ENCODE data around the gene KCNQ1.

Gene KCNQ1

GRCh38 chr11:2820976-2821375 is 376.2 kb downstream of the KCNQ1 start:
- DNase-seq: no peak

- no peak for DNase-seq
These were observed 377.1 kb downstream of the KCNQ1 start for GRCh38 chr11:2821891-2822290.

- DNase-seq: no peak
These were observed 380.0 kb downstream of the KCNQ1 start for GRCh38 chr11:2824851-2825250.

- no peak for DNase-seq
These were observed 380.6 kb downstream of the KCNQ1 start for GRCh38 chr11:2825261-2825888.

GRCh38 chr11:2825889-2826678 is 381.3 kb downstream of the KCNQ1 start:
- DNase-seq: peak; percentile 6

- DNase-seq: no peak
These were observed 381.9 kb downstream of the KCNQ1 start for GRCh38 chr11:2826679-2827056.

GRCh38 chr11:2827256-2827655 is 382.4 kb downstream of the KCNQ1 start:
- DNase-seq: no peak

- DNase-seq: no peak
These were observed 383.0 kb downstream of the KCNQ1 start for GRCh38 chr11:2827792-2828191.

GRCh38 chr11:2828585-2829330 is 383.9 kb downstream of the KCNQ1 start:
- no peak for DNase-seq

- DNase-seq: no peak
These were observed 385.4 kb downstream of the KCNQ1 start for GRCh38 chr11:2830030-2830812.

- no peak for DNase-seq
These were observed 386.1 kb downstream of the KCNQ1 start for GRCh38 chr11:2830886-2831285.

- no peak for DNase-seq
These were observed 387.1 kb downstream of the KCNQ1 start for GRCh38 chr11:2831781-2832532.

- no peak for DNase-seq
These were observed 387.8 kb downstream of the KCNQ1 start for GRCh38 chr11:2832533-2833020.

- no peak for DNase-seq
These were observed 388.4 kb downstream of the KCNQ1 start for GRCh38 chr11:2833051-2833715.

GRCh38 chr11:2833716-2834502 is 389.1 kb downstream of the KCNQ1 start:
- no peak for DNase-seq

- DNase-seq: no peak
These were observed 389.9 kb downstream of the KCNQ1 start for GRCh38 chr11:2834503-2835273.

GRCh38 chr11:2835296-2835695 is 390.5 kb downstream of the KCNQ1 start:
- no peak for DNase-seq

- DNase-seq: no peak
These were observed 390.9 kb downstream of the KCNQ1 start for GRCh38 chr11:2835751-2836150.

- no peak for DNase-seq
These were observed 391.7 kb downstream of the KCNQ1 start for GRCh38 chr11:2836315-2837095.

All from GOT3 (cell line).